LHCN-M2 (cell line): ENCODE data around the gene TMEM203. TPM values are rescaled to one million over a fixed set of nuclear protein-coding genes. Genes with fewer than 3 reads are reported as not detected.
"Not testable (repeated sequence)": the region's sequence is repeated elsewhere in the genome, so short reads cannot be mapped to it uniquely, and the experiment has no call there.

Source experiments
- DNase-seq: peaks from one replicate; pipeline ENCODE4 v3.0.0-alpha.2; 2012; ENCODE audit warnings: low read depth
- polyA plus RNA-seq: library from polyadenylated mRNA; unstranded; fragments of >200 nt; gene quantifications from one replicate; pipeline ENCODE4 v1.2.1, GENCODE V29; 2012; ENCODE audit warnings: missing spikeins
- total RNA-seq: library from RNA; depleted of rRNA; stranded (reverse); fragments of >200 nt; gene quantifications from 2 replicates; pipeline ENCODE4 v1.2.3, GENCODE V29; 2014; rRNA removed

TMEM203 gene
- 45.7 and 50.1 TPM in 2 replicates for total RNA-seq
- 28.0 TPM for polyA plus RNA-seq

GRCh38 chr9:137205126-137206069 lies at the start of gene TMEM203, which contains the start of gene NDOR1:
Gene TMEM203, minus strand, starts transcription at chr9:137205648. Its CDS starts 234 bp downstream, at chr9:137205414.
Gene NDOR1, plus strand, starts transcription at chr9:137205700. Its CDS starts 78 bp downstream, at chr9:137205778.
- peak; percentile 82 for DNase-seq

GRCh38 chr9:137254624-137255447 lies 49.4 kb upstream of the TMEM203 start, which contains the start of gene NELFB:
Gene NELFB, plus strand, starts transcription at chr9:137255327.
- DNase-seq = peak; percentile 83

GRCh38 chr9:137253717-137254623 lies 48.5 kb upstream of the TMEM203 start:
- DNase-seq = no peak

- no peak for DNase-seq
Measured at GRCh38 chr9:137252555-137253506, 47.4 kb upstream of the TMEM203 start.

- DNase-seq = no peak
Measured at GRCh38 chr9:137251490-137252268, 46.2 kb upstream of the TMEM203 start.

- no peak for DNase-seq
Measured at GRCh38 chr9:137251194-137251461, 45.7 kb upstream of the TMEM203 start, which contains the start of gene STPG3. Gene STPG3, plus strand, starts transcription at chr9:137251286. Its CDS starts 1 bp downstream, at chr9:137251287.

- DNase-seq = no peak
Measured at GRCh38 chr9:137250329-137251193, 45.1 kb upstream of the TMEM203 start.

GRCh38 chr9:137247916-137248175 lies 42.4 kb upstream of the TMEM203 start:
- no peak for DNase-seq

GRCh38 chr9:137247135-137247915 lies 41.9 kb upstream of the TMEM203 start:
- DNase-seq = no peak

- DNase-seq = no peak
Measured at GRCh38 chr9:137245450-137246421, 40.3 kb upstream of the TMEM203 start.

GRCh38 chr9:137244486-137245449 lies 39.3 kb upstream of the TMEM203 start:
- no peak for DNase-seq

GRCh38 chr9:137243626-137244485 lies 38.4 kb upstream of the TMEM203 start:
- no peak for DNase-seq

GRCh38 chr9:137243266-137243625 lies 37.8 kb upstream of the TMEM203 start:
- DNase-seq = not testable (repeated sequence)
